Transverse colon (tissue), 4 donors: ENCODE results near the gene AVPR2. TPM values are rescaled to one million over a fixed set of nuclear protein-coding genes. Genes with fewer than 3 reads are reported as not detected.

Experiments used
- DNase-seq: peaks from one replicate; pipeline ENCODE4 v3.0.0-alpha.2; 2019
- H3K27ac ChIP-seq, 4 donors: fragments of 200-600 bp; sonication (generic); 2 replicates each; pipeline ENCODE4 v1.5.1; 2016 to 2018; ENCODE audit warnings: inconsistent platforms in 4 of 4
- H3K27me3 ChIP-seq: fragments of 200-600 bp; sonication (generic); 2 replicates; pipeline ENCODE4 v1.5.1; 2017; ENCODE audit warnings: inconsistent platforms
- H3K36me3 ChIP-seq, 4 donors: fragments of 200-600 bp; sonication (generic); 2 replicates each; pipeline ENCODE4 v1.5.1; 2017 to 2019; ENCODE audit warnings: inconsistent platforms in 4 of 4
- H3K4me1 ChIP-seq, 4 donors: fragments of 200-600 bp; sonication (generic); 2 replicates each; pipeline ENCODE4 v1.5.1; 2017 to 2020; ENCODE audit warnings: inconsistent platforms in 4 of 4
- H3K4me3 ChIP-seq, 4 donors: fragments of 200-600 bp; sonication (generic); 1 replicate in 1 of 4; 2 replicates in 3 of 4; pipeline versions ENCODE4 v1.5.1 to v1.6.1; 2017 to 2019; ENCODE audit warnings: inconsistent platforms in 4 of 4
- H3K9me3 ChIP-seq, 2 donors: fragments of 200-600 bp; sonication (generic); 2 replicates each; pipeline ENCODE4 v1.5.1; 2017 to 2019; ENCODE audit warnings: inconsistent platforms in 2 of 2
- CTCF ChIP-seq, 5 experiments: fragments of 200-600 bp in 3 of 5; fragments of 450-650 bp in 2 of 5; sonication (generic) in 3 of 5; IDR thresholded peaks; 1 replicate in 2 of 5; 2 replicates in 3 of 5; pipeline ENCODE4 v1.5.1; 2016 to 2017; ENCODE audit warnings: antibody characterized with exemption in 5 of 5, inconsistent platforms in 3 of 5, mild to moderate bottlenecking in 2 of 5, moderate library complexity in 1 of 5
- EP300 ChIP-seq: sonication (generic); formaldehyde crosslinking; IDR thresholded peaks from one replicate; pipeline ENCODE4 v1.6.1; 2017; ENCODE audit warnings: antibody characterized with exemption, low read depth
- POLR2A ChIP-seq: fragments of 450-650 bp; IDR thresholded peaks from one replicate; pipeline ENCODE4 v1.6.1; 2016; ENCODE audit warnings: antibody characterized with exemption, mild to moderate bottlenecking, moderate library complexity
- POLR2AphosphoS5 ChIP-seq, 3 donors: sonication (generic); formaldehyde crosslinking; IDR thresholded peaks; one replicate each; pipeline ENCODE4 v1.6.1; 2016; ENCODE audit warnings: antibody characterized with exemption in 3 of 3
- WGBS, 2 donors: methylation state at CpG; one replicate each; pipeline ENCODE4 v1.1.5; 2018; ENCODE audit warnings: low coverage in 1 of 2; 5-methylcytosine and 5-hydroxymethylcytosine counted together
- in situ Hi-C, 4 donors: fragments of 200-750 bp; cut with MboI; loops; one replicate each; pipeline versions ENCODE4 v1.15.0 to v1.15.1; 2017; ENCODE audit warnings: low sequenced_read_pairs in 3 of 4, low pct_ligation_motif_present in 1 of 4, low pct_unique_long_range_greater_than_20kb in 1 of 4
- intact Hi-C: fragments of 100-400 bp; cut with DNase I; formaldehyde crosslinking; loops from one replicate; pipeline ENCODE4 v1.15.1; 2023; ENCODE audit warnings: low total_unique reads
- total RNA-seq, 4 donors: library from RNA; depleted of rRNA; stranded (reverse); fragments of >200 nt; gene quantifications; one replicate each; pipeline ENCODE4 v1.1.0, GENCODE V29; 2016

The AVPR2 gene
- total RNA-seq, 4 donors from 2014 or later: 0.41 to 72.2 (median 9.8) TPM; not detected in 1

GRCh38 chrX:153909024-153909979 lies 4.8 kb downstream of the AVPR2 start:
- no peaks in the 10 kb centered on the region for H3K27me3 ChIP-seq
- 83% methylated on average over 37 of the region's 37 CpGs; no CpG with 5 or more reads in 1 of the 2 donors for WGBS, 2 donors
- H3K4me1 ChIP-seq: peaks cover 0 to 3% (median under 1%) of the 10 kb centered on the region in 4 donors
- no peak for DNase-seq
- H3K27ac ChIP-seq: no peak overlapping the region
- intact Hi-C loops: no loop called here
- no peaks in the 10 kb centered on the region for H3K9me3 ChIP-seq
- H3K4me3 ChIP-seq: no peak overlapping the region
- no peaks in the 10 kb centered on the region for H3K36me3 ChIP-seq
- in situ Hi-C loops: loop anchor here in 1 of 4 donors (25.0 kb wide), 1 partner anchor 97 kb away; no protein-coding TSS in a partner anchor
- TF ChIP-seq EP300 (no peak), POLR2A (no peak), POLR2AphosphoS5 (IDR thresholded peaks at IDR 0.05) (no peak), CTCF (IDR thresholded peaks at IDR 0.05) (no peak)

- in situ Hi-C loops (loop anchor here in 1 of 4 donors (25.0 kb wide), 1 partner anchor 98 kb away; no protein-coding TSS in a partner anchor), intact Hi-C loops (no loop called here)
- Histone ChIP-seq H3K4me1 (no peaks in the 10 kb centered on the region), H3K9me3 (no peaks in the 10 kb centered on the region), H3K4me3 (no peak overlapping the region), H3K27me3 (no peaks in the 10 kb centered on the region), H3K27ac (no peak overlapping the region), H3K36me3 (no peaks in the 10 kb centered on the region)
- no peak for TF ChIP-seq POLR2A
- no peak for TF ChIP-seq CTCF (IDR thresholded peaks at IDR 0.05)
- no peak for TF ChIP-seq POLR2AphosphoS5 (IDR thresholded peaks at IDR 0.05)
- TF ChIP-seq EP300: no peak
- WGBS, 2 donors: 93 to 95% methylated on average over 11 to 24 of the region's 25 CpGs
- no peak for DNase-seq
Measured at GRCh38 chrX:153909980-153910360, 5.5 kb downstream of the AVPR2 start.

GRCh38 chrX:153910446-153910845 lies 6.0 kb downstream of the AVPR2 start:
- no peak for DNase-seq
- H3K27me3 ChIP-seq: no peaks in the 10 kb centered on the region
- in situ Hi-C loops: loop anchor here in 1 of 4 donors (25.0 kb wide), 1 partner anchor 98 kb away; no protein-coding TSS in a partner anchor
- H3K27ac ChIP-seq: no peak overlapping the region
- intact Hi-C loops: no loop called here
- WGBS, 2 donors: 95% methylated on average over 4 of the region's 22 CpGs; no CpG with 5 or more reads in 1 of the 2 donors
- no peaks in the 10 kb centered on the region for H3K9me3 ChIP-seq
- no peak overlapping the region for H3K4me3 ChIP-seq
- no peak for TF ChIP-seq POLR2A
- no peak for TF ChIP-seq EP300
- no peak for TF ChIP-seq POLR2AphosphoS5 (IDR thresholded peaks at IDR 0.05)
- no peak for TF ChIP-seq CTCF (IDR thresholded peaks at IDR 0.05)
- no peaks in the 10 kb centered on the region for H3K4me1 ChIP-seq
- H3K36me3 ChIP-seq: no peaks in the 10 kb centered on the region

GRCh38 chrX:153911798-153912197 lies 7.3 kb downstream of the AVPR2 start:
- no peak for DNase-seq
- no peaks in the 10 kb centered on the region for H3K36me3 ChIP-seq
- H3K9me3 ChIP-seq: no peaks in the 10 kb centered on the region
- no peak for TF ChIP-seq POLR2A
- no peak for TF ChIP-seq EP300
- TF ChIP-seq CTCF (IDR thresholded peaks at IDR 0.05): no peak
- no peak for TF ChIP-seq POLR2AphosphoS5 (IDR thresholded peaks at IDR 0.05)
- no peaks in the 10 kb centered on the region for H3K27me3 ChIP-seq
- in situ Hi-C loops: loop anchor here in 1 of 4 donors (25.0 kb wide), 1 partner anchor 99 kb away; no protein-coding TSS in a partner anchor
- 81 to 100% methylated on average over 1 to 6 of the region's 6 CpGs for WGBS, 2 donors
- intact Hi-C loops: no loop called here
- H3K27ac ChIP-seq: no peak overlapping the region
- H3K4me3 ChIP-seq: no peak overlapping the region
- H3K4me1 ChIP-seq: no peaks in the 10 kb centered on the region
